Astrocyte (in vitro differentiated cells and primary cell): ENCODE measurements around the gene PDK2.

Experiments
- CTCF ChIP-seq: IDR thresholded peaks from 2 replicates; pipeline ENCODE4 v1.5.1; 2011; ENCODE audit warnings: low read depth, mild to moderate bottlenecking, inconsistent platforms, low read length, moderate library complexity; ENCODE audit not compliant: insufficient read depth
- EZH2 ChIP-seq: IDR thresholded peaks from 2 replicates; pipeline ENCODE4 v1.6.1; 2012; ENCODE audit warnings: mild to moderate bottlenecking, low read length, inconsistent platforms; ENCODE audit not compliant: insufficient read depth

DNA sequence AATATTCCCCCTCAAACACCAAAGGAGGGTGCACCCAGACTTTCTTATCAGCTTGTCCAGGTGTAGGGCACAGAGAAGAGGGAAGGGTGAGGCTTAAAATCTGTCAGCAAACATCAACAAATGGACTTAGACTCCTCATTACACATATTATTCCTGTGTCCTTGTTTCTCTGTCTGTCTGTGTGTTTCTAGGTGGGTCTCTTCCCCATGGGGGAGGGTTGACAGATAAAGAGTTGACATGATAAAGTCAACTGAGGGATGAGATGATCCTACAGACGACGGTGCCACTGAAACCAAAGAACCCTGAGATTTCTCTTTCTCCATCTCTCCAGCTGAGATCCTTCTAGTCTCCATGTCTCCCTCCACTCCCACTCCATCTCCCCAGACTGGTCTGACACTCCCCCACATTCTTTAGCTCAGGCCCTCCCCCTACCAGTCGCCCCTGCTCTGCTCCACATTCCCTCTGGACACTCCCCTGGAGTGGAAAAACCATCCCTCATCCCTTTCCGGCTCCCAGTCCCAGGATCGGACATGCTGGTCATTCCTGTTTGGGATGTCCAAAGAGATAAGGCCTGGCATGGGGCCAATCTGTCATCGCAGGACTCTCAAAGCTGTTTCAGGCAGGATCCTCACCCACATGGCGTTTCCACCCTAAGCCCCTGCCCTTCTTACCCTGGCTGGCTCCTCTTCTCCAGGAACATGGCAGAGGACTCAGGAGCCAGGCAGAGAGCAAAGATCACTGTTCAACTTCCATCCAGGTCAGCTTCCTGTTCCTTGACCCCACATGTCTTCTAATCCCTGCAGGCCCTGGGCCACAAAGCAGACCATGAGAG, 42.1 kb upstream of the PDK2 start:
- TF ChIP-seq CTCF (no peak), EZH2 (no peak)
